ENCODE results near the gene GC.
"Not testable (repeated sequence)": the region's sequence is repeated elsewhere in the genome, so short reads cannot be mapped to it uniquely, and the experiment has no call there.

GC gene, protein sequence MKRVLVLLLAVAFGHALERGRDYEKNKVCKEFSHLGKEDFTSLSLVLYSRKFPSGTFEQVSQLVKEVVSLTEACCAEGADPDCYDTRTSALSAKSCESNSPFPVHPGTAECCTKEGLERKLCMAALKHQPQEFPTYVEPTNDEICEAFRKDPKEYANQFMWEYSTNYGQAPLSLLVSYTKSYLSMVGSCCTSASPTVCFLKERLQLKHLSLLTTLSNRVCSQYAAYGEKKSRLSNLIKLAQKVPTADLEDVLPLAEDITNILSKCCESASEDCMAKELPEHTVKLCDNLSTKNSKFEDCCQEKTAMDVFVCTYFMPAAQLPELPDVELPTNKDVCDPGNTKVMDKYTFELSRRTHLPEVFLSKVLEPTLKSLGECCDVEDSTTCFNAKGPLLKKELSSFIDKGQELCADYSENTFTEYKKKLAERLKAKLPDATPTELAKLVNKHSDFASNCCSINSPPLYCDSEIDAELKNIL

DNA sequence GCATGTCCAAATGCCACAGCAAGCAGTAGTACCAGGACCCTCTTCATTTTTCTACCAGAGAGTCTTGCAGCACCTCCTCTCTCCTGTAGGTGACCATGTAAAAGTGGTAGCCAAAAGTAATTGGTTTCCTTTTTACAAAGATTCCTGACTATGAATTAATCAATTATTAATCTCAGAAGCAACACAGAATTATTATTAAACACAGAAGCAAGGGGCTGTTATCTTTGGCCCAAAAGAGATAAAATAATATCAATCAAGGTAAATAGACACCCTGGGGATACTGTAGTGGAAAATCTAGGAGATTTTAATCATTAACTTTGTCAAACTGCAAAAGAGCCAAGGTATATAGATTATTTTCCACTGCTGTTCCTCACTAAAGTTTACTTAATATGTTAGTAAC is at the start of gene GC:
TSS of gene GC (minus strand) at position 108 of the 400 bp plus-strand sequence. CDS start at position 47, 61 bp downstream.
- no peak for DNase-seq

DNA sequence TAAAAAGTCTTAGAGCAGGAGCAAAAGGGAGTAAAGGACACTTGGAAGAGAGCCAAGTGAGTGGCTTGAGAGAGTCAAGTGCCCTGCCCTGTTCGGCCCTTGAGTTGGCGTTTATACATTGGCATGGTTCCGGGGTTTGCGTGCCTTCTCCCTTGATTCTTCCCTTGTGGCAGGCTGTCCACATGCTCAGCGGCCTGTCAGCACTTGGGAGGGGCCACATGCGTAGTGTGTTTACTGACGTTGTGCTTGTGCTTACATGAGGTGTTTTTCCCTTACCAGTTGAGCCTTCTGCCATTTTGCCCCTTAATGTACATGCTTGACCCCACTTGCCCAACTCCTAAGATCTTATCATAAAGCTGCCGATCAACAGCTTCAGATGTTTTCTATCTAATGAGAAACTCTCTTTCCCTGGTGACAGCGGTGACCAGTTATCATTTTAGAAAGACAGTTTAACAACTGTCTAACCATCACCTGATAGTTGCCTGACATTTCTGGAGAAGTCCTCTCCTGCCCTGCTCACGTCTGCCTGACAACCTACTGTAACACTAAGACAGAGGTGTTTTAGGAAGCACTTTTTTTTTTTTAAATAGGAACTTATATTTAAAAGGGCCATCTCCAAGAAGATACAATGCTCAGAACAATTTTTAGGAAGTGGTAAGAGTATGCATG is 49.5 kb upstream of the GC start:
- no peak for DNase-seq

DNA sequence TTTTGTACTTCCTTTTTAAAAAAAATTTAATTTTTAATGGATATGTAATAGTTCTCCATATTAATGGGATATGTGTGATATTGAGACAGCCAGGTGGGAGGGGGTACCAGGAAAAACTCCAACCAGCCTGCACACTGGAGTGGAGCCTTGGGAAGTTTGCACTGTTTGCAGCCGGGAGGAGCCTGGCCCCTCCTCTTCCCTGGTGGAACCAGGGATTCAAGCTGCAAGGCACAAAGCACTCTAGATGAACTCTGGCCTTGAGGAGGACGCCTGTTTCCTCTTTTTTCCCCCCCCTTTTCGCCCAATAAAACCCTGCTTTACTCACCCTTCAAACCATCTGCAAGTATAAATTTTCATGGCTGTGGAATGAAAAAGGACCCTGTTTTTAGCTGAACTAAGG is 48.2 kb upstream of the GC start:
- DNase-seq, result no peak

DNA sequence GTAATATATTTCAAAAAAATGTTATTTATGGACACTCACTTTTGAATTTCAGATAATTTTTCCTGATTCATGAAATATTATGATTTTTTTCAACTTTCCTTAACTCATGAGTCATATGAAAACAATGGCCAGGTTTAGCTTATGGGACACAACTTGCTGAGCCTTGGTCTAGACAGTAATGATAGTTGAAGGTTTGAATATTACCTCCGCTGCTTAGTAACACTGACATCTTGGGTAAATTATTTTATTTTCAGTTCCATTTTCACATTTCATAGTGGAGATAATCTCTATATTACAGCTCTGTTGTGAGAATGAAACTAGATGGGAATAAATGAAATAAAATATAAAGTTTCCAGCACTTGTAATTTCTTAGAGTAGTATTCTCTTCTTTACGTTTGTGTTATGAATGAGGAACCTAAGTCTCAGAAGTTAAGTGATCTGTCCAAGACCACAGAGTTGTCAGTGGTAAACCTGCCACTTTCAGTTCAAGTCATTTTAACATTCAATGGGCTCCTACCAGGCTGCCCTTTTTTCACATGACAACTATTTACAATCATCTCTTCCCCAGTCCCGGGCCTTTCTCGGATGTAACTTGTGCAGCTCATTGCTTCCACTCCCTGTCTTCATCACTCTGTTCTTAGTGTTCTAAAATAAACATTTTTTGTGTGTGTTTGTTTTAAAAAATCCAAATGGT is 46.8 kb upstream of the GC start:
- DNase-seq, result no peak

DNA sequence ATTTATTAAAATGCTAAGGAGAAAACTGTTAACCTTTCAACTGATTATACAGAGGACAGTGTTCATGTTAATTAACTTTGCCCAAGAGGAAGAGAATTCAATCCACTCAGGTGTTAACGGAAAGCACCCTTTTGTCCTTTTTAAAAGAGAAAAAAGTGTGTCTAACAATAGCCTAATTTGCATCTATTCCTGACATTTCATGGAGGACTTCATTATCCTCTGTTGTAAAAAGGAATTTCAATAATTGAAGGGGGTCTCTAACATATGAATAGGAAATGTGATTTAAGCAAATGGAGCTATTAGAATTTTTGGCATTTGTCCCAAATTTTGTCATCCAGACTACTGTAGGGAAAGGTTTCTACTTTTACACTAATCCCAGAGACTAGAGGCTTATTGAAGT is 44.6 kb upstream of the GC start:
- DNase-seq, result no peak

DNA sequence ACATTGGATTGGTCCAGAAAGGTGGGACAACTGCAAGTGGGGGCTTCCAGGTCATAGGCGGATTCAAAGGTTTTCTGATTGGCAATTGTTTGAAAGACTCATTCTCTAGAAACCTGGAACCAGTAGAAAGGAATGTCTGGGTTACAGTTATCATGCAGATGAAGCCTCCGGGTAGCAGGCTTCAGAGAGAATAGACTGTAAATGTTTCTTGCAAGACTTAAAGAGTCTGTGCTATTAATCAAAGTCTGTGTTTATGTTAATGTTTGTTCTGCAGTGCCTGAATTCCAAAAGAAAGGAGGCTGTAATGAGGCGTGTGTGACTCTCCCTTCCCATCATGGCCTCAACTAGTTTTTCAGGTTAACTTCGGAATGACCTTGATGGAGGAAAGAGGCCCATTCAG is 43.9 kb upstream of the GC start:
- DNase-seq, result no peak

DNA sequence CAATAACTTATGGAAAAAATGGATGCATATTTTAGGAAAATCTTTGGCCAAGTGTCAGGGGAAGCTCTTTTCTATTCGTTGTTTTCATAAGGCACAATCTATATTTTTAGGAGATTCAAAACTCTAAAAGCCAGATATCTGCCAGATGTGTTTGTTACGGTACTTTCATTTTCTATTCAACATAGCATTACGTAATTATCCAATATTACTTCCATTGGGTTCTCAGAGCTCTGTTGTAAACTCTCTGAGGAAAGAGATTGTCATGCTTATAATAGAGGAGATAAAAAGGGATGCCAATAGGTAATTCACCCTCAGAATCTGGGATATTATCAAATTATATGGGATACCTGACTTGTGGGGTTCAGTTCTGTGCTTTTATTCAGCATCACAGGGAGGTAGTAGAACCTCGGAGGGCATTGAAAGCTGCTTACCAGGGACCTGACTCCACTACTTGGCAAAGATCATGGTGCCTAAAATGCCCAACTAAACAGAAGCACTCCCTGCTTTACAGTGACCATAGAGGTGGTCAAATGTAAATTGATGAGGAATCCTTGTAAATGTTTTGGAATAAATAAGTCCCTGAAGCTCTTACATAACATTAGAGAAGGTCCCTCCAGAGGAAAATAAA is 32.9 kb upstream of the GC start:
- no peak for DNase-seq

DNA sequence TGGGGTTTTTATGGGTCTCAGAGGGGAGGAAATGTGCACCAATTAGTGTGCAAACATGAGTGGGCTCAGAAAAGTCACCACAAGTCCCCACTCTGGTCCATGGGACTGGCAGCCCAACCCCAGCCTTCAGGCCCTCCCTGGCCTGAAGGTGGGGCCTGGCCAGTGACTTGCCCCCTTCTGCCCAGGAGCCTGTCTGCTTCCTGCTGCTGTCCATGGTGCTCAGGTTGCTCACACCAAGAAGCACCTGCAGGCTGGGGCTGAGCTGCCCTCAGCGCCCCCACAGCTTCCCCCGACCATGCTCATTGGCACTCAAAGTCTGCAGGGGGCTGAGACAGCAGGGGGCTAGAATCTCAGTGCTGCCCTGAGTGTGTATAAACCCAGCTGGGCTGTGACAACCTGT is 30.6 kb upstream of the GC start:
- DNase-seq, result no peak

DNA sequence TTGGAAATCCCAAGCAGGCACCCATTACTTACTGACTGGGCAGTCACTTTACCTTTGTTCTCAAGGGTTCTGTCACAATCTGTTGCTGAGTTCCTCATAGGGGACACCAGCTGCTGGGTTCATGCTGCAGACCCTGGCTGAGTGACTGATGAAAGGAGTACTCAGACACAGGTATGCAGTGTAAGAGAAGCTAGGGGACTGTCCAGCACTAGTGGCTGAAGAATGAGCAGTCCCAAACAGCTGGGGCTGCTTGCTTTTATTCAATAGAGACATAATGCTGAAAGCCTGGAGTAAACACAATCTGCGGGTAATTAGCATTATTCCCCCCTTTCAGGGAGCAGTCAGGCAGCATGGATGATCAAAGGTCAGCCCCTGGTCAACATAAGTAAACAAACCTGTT is 25.9 kb upstream of the GC start:
- not testable (repeated sequence) for DNase-seq

DNA sequence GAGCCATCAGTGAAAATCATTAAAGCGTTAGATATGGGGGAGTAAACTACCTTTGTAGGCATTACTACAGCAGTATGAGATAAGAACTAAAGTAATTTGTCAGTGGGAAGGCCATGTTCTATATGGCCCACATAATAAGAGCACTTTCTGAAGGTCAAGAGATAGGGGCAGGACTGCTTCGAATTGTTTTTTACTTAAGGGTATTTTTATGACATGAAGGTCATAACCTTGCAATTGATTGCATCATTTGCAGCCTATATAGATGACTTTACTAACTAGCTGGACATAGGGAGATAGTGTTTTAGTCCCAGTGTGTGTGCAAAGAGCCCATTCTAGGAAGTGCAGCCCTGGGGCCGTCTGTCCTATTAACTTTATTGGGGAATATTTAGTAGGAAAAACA is 23.6 kb upstream of the GC start:
- no peak for DNase-seq

DNA sequence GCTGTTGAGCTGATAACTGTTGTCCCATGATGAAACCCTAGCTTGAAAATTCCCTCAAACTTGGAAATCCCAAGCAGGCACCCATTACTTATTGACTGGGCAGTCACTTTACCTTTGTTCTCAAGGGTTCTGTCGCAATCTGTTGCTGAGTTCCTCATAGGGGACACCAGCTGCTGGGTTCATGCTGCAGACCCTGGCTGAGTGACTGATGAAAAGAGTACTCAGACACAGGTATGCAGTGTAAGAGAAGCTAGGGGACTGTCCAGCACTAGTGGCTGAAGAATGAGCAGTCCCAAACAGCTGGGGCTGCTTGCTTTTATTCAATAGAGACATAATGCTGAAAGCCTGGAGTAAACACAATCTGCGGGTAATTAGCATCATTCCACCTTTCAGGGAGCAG is 21.4 kb upstream of the GC start:
- not testable (repeated sequence) for DNase-seq

DNA sequence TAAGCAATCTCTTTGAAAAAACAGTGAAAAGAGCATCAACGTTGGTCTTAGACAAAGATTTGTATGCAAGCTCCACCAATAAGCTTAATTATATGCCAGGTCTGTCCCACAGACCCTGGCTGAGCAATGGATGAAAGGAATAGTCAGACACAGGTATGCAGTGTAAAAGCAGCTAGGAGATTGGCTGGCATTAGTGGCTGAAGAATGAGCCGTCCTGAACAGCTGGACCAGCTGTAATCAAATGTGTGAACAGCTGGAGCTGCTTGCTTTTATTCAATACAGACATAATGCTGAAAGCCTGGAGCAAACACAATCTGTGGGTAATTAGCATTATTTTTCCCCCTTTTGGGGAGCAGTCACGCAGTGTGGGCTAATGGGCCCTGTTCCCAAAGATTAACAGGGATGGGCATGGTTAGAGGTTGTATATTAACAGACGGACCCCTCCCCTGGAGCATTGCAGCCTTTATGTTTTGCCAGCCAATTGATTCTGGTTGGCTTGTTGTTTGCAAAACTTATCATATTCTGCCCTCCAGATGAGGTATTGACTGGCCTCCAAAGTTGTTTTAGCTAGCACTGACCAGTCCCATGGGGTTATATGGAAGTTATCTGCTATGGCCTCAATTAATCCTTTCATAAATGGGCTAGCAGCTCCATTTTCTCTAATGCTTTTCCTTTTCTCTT is 20.3 kb upstream of the GC start:
- not testable (repeated sequence) for DNase-seq

DNA sequence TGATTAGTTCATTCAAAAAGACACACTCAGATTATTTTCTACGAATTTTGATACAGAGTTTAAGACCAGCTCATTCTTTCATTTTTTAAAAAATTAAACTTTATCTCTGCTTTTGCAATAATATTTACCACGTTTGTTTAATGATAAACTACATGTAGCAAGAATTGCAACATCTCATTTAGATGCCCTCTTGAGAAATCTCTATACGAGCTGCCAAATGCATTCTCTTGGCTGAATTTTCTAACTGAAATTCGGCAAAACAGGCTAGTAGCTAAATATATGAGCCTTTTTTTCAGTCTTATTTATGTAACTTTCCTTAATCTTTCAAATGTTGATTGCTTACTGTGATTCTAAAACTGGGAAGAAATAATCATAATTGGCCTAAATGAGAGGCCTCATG is 2.1 kb upstream of the GC start:
- no peak for DNase-seq

DNA sequence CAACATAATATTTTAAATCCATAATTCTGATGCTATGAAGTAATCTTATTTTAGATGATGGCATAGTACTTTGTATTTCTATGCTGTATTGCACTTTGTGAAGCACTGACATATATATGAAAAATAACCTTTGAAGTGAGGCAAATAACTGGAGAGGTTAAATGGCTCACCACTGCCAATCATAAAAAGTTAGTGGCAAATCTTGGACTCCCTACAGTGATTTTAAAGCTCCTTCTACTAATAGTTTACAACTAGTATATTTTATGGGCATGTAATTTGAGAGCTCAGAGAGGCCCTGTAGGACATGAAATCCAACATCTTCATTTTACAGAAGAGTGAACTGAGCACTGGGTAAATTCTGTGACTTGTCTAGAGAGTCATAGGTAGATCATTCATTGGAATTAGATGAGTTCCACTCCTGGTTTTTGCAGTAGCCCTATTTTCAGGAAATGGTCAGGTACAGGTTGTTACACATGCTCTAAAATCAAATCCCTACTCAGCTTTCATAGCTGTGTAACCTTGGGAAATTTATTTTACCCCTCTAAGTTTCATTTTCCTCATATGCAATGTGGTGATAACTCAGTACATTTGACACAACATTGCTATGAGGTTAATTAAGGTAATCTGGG is 804 bp upstream of the GC start:
- DNase-seq, result no peak

DNA sequence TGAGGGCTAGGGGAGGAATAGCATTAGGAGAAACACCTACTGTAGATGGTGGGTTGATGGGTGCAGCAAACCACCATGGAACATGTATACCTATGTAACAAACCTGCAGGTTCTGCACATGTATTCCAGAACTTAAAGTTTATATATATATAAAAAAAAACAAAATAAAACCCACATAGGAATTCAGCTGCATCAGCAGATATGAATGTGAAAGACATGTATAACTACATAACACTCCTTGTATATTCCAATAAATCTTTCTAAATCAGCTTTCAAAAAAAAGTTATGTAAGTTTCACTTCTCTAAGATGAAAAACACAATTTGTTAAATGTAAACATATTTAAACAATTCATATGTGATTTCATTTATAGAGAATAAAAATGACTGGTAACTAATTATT is 6.0 kb downstream of the GC start:
- no peak for DNase-seq

DNA sequence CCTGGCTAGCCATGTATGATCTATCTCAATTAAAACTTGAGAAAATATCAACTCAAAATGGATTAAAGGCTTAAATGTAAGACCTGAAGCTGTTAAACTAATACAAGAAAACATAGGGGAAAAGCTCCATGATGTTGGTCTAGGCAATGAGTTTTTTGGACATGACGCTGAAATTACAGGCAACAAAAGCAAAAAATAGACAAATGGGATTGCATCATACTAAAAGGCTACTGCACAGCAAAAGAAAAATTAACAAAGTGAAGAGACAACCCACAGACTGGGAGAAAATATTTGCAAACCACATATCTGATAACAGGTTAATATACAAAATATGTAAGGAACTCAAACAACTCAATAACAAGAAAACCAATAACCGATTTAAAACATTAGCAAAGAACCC is 8.4 kb downstream of the GC start:
- no peak for DNase-seq

DNA sequence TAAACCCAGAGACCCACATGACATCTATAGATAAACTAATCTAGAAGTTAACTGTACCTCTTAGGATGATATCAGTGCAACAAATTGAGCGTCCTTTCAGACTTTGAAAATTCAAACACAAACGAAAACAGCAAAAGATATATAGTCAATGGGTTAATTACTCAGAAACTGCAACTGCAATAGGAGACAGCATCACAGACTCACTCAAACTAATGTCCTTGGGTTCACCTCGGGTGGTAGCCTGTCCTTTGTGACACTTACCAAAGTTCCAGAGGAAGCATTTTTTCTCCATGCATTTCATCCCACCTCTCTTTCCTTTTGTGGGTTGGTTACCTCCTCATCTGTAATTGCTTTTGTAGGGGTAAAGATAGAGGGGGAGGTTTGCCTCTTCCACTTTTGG is 9.7 kb downstream of the GC start:
- DNase-seq, result no peak

DNA sequence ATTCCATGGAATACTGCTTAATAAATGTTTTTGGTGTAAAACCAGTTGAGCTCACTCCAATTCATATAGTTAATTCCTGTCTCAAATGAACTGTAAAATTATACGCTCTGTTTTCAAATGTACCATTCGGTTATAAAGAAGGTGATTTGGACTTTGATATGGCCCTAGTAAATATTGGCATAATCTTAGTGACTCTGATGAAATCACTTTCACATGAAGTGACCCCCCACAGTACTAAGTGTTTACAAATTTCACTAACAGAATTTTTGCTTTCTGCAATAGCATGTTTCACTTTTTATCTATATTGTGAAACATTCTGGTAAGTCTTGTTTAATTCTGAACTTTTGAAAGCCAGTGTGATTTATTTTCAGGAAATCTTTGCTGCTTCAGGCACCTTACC is 10.9 kb downstream of the GC start:
- no peak for DNase-seq

DNA sequence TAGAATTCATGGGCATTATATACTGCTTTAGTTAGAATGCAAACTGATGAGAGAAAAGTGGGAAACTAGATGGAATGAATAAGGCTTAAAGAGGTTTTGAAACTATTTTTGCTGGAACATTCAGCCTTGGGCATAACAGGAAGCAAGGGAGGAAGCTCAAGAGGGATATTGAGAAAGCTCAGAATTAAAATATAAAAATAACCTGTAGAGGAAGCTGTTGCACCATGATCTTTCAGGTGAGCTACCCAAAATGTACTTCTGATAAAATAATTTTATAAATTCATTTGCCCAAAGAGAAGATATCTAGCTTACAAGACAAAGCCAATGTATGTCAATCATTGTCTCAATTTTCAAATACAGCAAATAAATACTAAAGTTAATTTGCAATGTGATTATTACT is 11.3 kb downstream of the GC start:
- no peak for DNase-seq

DNA sequence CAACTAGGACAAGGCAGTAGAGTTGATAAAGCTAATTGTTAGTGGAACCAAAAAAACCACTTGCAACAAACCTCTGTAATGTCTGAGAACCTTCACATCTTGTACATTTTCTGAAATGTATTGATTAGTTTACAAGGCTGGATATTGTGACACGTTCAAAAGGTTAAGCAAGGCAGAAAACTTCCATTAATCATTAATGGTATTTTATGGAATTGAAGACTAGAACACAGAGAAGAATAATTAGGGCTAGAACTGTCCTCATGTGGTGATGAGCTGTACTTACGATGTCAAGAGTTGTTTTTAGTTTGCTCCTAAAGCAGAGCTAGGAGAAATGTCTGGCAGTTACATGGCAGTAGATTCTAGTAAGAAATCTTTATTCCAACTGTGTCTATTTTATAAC is 12.3 kb downstream of the GC start:
- no peak for DNase-seq

DNA sequence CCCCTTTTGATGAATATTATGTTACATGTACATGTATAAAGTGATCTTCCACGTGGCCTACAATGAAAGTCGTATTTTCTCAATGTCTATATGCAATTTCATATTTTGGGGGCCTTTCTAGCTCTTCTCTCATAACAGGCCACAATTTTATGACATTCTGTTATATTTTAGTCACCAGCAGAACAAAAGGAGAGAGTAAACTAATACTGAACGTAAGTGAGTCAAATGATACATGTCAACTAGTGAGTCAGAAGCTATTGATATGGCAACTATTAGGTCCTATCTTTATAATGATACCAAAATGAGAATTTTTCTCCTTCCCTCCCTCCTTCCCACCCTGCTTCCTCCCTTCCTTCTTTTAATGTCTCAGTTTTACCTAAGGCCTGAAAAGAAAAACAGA is 14.4 kb downstream of the GC start:
- DNase-seq, result no peak

DNA sequence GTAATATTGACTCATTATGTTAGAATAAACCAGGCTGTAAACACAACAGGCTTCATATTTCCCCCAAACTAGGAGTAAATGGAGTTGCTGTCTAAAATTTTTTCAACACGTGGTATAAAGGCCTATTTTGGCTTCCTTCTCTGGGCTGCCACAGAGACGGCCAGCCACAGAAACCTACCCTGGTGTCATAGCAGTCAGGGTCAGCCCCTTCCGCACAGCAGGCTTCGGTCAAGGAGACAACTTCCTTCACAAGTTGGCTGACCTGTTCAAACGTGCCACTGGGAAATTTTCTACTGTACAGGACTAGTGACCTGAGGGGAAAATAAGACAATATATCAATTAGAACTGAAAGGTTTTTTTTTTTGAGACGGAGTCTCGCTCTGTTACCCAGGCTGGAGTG is 15.8 kb downstream of the GC start:
- DNase-seq, result no peak
